Measurements from ENCODE around the gene LMCD1.

The LMCD1 gene

GRCh38 chr3:8472549-8472948, 29.1 kb upstream of the LMCD1 start:
- H3K4me3 ChIP-seq (replicated peaks; ENCODE audit: low read depth, low read length), result no peak overlapping the region
- TF ChIP-seq, protein P1, sequence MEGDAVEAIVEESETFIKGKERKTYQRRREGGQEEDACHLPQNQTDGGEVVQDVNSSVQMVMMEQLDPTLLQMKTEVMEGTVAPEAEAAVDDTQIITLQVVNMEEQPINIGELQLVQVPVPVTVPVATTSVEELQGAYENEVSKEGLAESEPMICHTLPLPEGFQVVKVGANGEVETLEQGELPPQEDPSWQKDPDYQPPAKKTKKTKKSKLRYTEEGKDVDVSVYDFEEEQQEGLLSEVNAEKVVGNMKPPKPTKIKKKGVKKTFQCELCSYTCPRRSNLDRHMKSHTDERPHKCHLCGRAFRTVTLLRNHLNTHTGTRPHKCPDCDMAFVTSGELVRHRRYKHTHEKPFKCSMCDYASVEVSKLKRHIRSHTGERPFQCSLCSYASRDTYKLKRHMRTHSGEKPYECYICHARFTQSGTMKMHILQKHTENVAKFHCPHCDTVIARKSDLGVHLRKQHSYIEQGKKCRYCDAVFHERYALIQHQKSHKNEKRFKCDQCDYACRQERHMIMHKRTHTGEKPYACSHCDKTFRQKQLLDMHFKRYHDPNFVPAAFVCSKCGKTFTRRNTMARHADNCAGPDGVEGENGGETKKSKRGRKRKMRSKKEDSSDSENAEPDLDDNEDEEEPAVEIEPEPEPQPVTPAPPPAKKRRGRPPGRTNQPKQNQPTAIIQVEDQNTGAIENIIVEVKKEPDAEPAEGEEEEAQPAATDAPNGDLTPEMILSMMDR (IDR thresholded peaks at IDR 0.05; ENCODE audit: low read length, missing control alignments), result no peak
- no peak for DNase-seq (ENCODE audit: low read depth)

GRCh38 chr3:8473029-8473428, 28.6 kb upstream of the LMCD1 start:
- no peak for DNase-seq (ENCODE audit: low read depth)
- TF ChIP-seq, protein P1 (IDR thresholded peaks at IDR 0.05; ENCODE audit: low read length, missing control alignments), result no peak
- H3K4me3 ChIP-seq (replicated peaks; ENCODE audit: low read depth, low read length), result no peak overlapping the region

GRCh38 chr3:8473990-8474389, 27.6 kb upstream of the LMCD1 start:
- H3K4me3 ChIP-seq (replicated peaks; ENCODE audit: low read depth, low read length), result no peak overlapping the region
- DNase-seq (ENCODE audit: low read depth), result no peak
- TF ChIP-seq, protein P1 (IDR thresholded peaks at IDR 0.05; ENCODE audit: low read length, missing control alignments), result no peak

DNA sequence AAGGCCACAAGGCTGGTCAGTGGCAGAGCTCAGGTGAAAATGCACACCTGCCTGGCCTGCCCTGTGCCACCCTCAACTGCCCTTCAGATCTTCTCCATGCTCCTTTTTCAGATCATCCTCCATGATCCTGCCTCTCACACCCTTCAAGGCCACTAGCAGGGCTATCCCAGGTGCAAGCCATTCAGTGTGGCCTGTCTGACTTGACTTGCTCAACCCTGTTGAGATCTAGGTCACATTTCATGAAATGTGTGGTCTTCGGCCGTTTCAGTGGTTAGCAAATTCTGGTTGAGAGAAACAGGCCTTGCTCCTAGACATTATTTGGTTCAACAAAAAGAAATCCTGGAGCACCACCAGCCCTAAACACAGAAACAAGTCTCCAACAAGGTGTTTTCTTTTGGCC, 26.6 kb upstream of the LMCD1 start:
- no peak for DNase-seq (ENCODE audit: low read depth)
- TF ChIP-seq, protein P1 (IDR thresholded peaks at IDR 0.05; ENCODE audit: low read length, missing control alignments), result no peak
- H3K4me3 ChIP-seq (replicated peaks; ENCODE audit: low read depth, low read length), result no peak overlapping the region

GRCh38 chr3:8480699-8481098, 20.9 kb upstream of the LMCD1 start:
- DNase-seq (ENCODE audit: low read depth), result no peak
- TF ChIP-seq, protein P1 (IDR thresholded peaks at IDR 0.05; ENCODE audit: low read length, missing control alignments), result no peak
- no peak overlapping the region for H3K4me3 ChIP-seq (replicated peaks; ENCODE audit: low read depth, low read length)

- TF ChIP-seq, protein P1 (IDR thresholded peaks at IDR 0.05; ENCODE audit: low read length, missing control alignments), result no peak
- no peak overlapping the region for H3K4me3 ChIP-seq (replicated peaks; ENCODE audit: low read depth, low read length)
- no peak for DNase-seq (ENCODE audit: low read depth)
Observed at GRCh38 chr3:8481380-8481779, 20.2 kb upstream of the LMCD1 start.

DNA sequence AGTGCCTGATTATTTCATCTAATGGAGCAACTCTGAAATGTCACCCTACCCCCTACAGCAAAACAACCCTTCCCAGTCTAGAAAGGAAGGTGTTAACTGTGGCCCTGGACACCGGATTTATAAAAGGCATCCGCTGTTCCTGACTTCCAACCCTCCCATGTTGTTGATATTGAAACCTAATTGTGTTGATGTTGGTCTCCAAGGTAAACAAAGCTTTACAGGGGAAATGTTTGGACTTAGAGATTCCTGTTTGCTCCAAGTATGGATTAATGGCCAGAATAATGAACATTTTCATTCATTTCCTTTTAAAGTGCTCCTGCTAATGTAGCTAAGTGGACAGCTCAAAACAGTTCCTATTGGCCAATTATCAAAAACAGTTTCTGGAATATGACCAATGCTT, 19.4 kb upstream of the LMCD1 start:
- no peak overlapping the region for H3K4me3 ChIP-seq (replicated peaks; ENCODE audit: low read depth, low read length)
- DNase-seq (ENCODE audit: low read depth), result no peak
- TF ChIP-seq, protein P1 (IDR thresholded peaks at IDR 0.05; ENCODE audit: low read length, missing control alignments), result no peak
